Activated effector memory CD4-positive, alpha-beta T cell treated with anti-CD3 and anti-CD28 coated beads, Interleukin-2, amount 50 U/mL, for 16 hours (primary cell): ENCODE results near the gene CAPZA1.
"Not testable (repeated sequence)": the region's sequence is repeated elsewhere in the genome, so short reads cannot be mapped to it uniquely, and the experiment has no call there.

Source experiments
- DNase-seq: peaks from one replicate; pipeline ENCODE4 v3.0.0-alpha.2; 2020

The CAPZA1 gene

DNA sequence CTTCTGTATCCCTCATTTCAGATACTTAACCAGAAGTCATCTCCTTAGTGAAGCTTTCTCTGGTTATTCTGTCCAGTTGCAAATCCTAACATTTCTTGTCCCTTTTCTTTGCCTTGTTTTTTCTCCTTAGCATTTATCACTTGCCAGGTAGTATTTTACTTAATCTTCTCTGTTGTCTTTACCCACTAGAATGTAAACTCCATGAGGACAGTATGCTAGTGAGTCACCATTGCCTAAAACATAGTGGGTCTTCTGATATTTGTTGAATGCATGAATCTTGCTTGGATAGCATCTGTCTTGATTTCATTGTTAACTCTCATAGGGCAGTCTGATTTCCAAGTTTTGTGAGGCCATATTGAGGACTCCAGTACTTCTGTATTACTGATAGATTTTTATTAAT is 9.6 kb downstream of the CAPZA1 start:
- DNase-seq: no peak

DNA sequence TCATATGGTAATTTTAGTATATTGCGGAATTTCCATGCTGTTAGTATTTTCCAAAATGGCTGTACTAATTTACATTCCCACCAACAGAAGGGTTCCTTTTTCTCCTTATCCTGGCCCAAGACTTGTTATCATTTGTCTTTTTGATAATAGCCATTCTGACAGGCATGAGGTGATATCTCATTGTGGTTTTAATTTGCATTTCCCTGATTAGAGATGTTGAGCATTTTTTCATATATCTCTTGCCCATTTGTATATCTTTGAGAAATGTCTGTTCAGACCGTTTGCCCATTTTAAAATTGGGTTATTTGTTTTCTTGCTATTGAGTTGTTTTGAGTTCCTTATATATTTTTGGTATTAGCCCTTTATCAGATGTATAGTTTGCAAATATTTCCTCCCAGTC is 14.0 kb downstream of the CAPZA1 start:
- DNase-seq: no peak

DNA sequence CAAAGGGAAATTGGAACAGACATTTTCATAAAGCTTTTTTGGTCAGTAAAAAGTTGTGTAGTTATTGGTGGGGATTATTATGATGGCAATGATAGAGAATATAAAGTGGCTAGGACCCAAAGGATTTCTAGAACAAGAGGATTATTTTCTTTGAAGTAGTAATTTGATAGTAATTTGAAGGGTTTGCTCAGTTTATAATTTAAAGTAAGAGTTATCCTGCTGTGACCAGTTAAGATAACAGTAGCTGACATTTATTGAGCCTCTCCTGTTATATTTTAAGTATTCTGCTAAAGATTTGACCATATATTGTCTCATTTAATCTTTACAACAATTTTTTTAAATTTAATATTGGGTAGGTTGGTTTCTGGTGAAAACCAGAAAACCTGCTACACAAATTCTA is 14.7 kb downstream of the CAPZA1 start:
- no peak for DNase-seq

DNA sequence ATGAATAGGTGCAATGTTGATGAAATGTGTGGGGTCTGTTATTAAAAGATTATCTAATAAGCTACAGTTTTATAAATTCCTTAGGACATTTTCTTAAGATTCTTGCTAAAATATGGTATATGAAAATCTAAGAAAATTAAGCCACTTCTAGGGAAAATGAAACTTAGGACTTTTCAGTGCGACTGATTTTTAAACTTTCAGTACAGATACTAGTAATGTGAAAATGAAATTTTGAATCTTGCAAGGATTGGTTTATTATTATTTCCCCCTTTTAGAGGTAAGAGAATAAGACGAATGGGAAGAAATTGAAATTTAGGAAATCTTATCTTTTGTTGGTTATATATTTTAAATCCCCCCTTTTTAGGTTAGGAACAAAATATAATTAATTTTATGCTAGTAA is 16.4 kb downstream of the CAPZA1 start:
- DNase-seq: no peak

DNA sequence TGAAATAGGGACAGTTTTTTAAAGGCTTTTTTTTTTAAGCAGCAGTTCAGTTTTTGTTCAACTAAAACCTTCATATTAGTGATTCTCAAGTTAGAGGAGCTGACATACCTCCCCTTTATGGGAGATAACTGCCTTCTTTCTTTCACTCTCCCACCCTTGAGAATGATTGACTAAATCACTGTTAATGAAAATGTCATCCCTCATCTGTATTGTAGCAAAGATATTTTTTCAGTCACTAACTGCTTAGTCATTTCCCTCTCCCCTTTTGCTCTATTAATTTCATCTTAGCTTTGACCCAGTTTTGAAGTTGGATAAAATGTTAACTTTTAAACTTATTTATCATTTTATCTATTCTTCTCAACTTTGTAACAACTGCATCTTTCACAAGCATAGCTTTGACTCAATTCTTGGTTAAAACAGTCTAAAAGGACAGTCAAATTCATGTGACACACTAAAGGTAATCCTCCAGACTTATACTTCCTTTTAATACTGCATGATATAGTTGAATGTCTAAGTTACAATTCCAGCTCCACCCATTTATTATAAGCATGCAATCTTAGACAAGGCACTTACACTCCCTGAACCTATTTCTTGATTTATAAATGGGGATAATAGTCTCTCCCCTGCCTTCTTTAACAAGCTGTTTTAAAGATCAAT is 17.1 kb downstream of the CAPZA1 start:
- DNase-seq: no peak

DNA sequence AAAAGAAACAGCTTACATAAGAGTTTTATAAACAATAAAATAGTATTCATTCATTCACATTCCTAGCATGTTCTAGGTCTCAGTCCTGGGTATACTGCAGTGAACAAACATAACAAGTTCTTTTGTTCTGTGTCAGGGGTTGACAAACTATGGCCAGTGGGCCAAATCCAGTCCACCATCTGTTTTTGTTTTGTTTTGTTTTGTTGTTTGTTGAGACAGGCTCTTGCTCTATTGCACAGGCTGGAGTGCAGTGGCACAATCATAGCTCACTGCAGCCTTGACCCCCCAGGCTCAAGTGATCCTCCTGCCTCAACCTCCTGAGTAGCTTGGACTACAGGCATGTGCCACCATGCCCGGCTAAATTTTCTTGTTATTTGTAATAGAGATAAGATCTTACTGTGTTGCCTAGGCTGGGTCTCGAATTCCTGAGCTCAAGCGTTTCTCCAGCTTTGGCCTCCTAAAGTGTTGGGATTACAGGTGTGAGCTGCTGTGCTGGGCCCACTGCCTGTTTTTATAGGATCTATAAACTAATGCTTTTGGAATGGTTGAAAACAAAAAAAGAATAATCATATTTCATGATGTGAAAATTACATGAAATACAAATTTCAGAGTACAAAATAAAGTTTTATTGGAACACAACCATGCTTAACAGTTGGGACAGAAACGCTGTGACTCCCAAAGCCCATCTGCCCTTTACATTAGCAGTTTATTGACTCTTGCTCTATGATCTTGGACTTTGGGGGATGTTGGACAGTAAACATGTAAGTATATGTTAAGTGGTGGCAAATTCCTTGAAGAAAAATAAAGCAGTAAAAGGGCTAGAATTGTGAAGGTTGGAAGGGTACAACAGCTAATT is 17.9 kb downstream of the CAPZA1 start:
- no peak for DNase-seq

DNA sequence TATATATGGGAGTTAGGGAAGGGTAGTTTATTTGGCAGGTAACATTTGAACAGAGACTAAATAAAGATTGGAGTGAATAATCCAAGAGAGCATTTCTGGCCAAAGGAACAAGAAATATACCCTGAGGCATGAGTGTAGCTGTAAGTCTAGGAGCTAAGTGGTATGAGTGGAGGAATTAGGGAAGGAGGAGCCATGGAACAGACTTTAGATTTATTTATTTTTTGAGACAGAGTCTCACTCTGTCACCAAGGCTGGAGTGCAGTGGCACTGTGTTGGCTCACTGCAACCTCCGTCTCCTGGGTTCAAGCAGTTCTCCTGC is 18.4 kb downstream of the CAPZA1 start:
- no peak for DNase-seq

DNA sequence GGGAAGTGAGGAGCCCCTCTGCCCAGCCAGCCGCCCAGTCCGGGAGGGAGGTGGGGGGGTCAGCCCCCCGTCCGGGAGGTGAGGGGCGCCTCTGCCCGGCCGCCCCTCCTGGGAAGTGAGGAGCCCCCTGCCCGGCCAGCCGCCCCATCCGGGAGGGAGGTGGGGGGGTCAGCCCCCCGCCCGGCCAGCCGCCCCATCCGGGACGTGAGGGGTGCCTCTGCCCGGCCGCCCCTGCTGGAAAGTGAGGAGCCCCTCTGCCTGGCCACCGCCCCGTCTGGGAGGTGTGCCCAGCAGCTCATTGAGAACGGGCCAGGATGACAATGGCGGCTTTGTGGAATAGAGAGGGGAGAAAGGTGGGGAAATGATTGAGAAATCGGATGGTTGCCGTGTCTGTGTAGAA is 20.8 kb downstream of the CAPZA1 start:
- DNase-seq: not testable (repeated sequence)

DNA sequence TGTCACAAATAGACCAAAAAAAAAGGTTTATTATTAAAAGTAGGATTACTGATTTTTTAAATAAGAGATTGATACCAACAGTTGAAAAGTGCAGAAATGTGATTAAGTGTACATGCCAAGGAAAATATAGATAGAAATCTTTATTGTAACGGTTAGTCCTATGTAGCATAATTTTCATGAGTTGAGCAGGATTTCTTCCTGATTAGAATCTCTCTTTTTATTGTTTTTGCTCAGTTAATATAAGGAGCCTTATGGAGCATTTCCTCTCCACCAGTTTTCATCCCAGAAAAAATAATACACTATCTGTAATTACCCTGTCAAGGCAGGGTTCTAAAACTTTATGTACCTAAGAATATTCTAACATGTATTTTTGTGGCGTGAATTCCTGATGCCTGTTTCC is 23.4 kb downstream of the CAPZA1 start:
- no peak for DNase-seq

DNA sequence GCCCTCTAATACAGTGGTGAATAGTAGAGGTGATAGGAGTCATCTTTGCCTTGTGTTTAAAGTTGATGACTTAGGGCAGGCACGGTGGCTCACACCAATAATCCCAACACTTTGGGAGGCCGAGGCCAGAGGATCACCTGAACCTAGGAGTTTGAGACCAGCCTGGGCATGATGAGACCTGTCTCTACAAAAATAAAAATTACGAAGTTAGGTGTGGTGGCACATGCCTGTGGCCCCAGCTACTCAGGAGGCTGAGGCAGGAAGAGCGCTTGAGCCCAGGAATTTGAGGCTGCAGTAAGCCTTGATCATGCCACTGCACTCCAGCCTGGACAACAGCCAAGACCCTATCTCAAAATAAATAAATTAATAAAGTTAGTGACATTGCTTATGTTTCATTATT is 26.6 kb downstream of the CAPZA1 start:
- no peak for DNase-seq

DNA sequence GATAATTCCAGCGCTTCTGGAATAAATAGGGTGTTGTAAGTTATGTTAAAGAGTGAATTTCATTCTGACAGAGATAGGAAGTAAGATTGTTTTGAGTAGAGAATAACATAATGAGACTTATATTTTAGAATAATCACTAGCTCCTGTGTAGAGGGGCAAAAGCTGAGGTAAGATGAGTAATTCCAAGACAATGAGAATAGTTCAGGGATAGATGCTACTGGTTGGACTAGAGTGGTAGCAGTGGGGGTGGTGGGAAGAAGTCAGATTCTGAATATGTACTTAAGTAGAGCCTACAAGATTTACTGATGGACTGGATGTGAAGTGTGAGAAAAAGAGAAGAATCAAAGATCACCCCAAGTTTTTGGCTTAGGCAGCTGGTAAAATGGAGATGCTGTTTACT is 31.6 kb downstream of the CAPZA1 start:
- DNase-seq: no peak

DNA sequence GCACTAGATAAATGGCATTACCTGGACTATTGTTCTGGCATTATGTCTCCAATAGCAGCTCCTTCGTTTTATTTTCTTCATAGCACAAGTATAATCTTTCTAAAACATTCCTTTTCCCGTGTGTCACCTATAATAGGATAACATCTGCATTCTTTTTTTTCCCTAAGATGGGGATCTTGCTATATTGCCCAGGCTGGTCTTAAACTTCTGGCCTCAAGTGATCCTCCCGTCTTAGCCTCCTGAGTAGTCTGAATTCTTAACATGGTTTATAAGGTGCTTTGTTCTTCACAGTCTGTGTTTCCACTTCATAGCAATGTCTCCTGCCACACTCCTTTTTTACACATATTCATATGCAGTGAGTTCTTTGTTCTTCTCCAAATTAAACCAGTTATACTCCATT is 46.2 kb downstream of the CAPZA1 start:
- DNase-seq: no peak

DNA sequence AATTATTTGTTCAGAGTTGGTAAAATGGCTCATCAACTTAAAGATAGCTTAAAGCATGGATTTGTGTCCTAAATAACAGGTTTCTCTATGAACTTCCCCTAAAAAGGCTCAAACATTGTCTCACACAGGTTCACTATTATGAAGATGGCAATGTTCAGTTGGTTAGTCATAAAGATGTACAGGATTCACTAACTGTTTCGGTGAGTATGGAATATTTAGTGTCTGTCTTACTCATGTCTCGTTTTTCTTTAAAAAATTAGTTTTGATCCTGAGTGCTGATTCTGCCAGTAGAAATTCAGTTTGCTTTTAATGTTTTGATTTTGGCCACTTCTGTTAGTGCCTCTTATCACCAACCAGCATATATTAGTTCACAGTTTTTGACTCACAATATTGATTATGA is 47.3 kb downstream of the CAPZA1 start:
- DNase-seq: no peak

DNA sequence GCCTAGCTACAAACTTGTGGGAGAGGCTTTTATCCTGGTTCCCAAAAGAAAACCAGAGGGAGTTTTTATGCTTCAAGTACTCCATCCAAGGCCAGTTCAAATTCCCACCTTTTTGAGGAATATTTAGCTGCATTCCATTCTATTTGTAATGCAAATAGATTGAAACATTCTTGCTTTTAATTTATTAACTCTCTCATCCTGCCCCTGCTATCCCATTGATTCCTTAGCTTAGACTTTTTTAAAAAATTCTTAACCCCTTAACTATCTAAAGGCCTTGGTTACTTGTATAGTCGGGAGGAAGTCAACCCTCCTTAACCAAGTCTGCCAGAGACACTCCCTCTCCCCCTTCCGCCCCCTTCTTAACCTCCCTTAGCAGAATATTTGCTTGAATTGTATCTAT is 52.4 kb downstream of the CAPZA1 start:
- DNase-seq: no peak

DNA sequence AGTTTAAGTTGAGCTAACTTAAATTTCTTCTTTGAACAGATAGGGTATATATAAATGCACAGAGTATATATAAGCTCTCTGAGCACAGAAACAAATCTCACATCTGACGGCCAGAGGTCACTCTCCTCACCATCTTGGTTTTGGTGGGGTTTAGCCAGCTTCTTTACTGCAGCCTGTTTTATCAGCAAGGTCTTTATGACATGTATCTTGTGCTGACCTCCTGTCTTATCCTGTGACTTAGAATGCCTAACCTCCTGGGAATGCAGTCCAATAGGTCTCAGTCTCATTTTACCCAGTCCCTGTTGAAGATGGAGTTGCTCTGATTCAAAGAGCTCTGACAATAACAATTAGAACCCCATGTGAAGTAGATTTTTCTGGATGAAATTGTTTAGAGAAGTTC is 53.2 kb downstream of the CAPZA1 start:
- DNase-seq: no peak

DNA sequence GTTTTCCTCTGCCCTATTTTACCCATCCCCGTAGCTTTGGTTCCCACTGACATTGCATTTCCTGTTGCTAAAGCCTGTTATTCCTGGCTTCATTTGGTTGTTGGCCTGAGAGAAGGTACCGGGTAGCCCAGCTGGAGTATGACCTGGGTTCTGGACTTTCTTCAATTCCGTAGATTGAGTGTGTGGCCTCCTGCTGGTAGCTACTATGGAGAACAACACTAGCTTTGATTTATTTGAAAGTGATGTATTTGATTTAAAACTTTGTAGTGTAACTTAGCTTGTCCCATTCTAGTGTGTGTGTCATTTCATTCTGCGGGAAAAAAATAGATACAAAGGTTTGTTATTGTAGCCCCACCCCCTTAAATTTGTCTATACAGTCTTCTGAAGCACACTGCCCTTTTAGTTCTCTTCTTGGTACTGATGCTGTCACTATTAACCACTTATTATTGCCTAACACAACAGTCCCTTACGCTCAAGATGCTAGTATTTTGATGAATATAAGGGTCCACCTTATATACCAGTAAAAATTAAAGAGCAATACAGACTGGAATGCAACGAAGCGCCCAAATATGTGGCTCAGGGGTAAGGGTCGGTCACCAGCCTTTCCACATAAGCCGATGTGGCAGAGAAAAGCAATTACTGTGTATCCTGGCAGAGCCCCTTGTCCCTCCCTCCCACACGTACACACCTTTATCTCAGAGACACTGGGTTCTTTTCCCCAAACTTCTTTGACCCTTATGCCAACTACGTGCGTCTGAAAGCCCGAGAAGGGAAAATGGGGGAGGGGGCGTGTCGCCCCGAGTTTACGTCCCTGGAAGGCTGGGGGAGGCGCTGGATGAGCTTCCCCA is 54.2 kb downstream of the CAPZA1 start:
- no peak for DNase-seq

DNA sequence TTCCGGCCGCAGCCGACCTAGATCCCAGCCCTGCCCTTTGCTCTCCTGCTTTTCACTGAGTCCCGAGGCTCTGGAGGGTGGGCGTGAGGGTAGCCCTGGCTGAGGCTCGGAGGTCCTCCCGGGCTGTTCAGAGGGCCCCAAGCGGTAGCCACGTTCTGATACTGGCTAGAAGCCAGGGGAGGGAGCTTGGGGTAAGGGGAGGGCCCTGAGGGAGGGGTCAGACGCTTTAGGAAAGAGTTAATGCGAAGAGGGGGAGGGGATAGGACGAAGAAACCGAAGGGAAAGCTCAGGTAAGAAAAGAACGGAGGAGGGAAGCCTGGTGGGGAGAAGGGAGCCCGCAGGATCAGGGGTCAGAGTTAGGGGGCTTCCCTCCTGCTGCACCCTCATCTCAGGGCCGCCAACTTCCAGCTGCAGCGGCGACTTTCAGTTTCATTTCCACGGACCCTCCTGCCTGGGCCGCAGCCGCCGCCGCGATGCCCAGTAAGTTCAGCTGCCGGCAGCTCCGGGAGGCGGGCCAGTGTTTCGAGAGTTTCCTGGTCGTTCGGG is 54.9 kb downstream of the CAPZA1 start, which contains the start of gene MOV10:
Gene MOV10 (plus strand): TSS at position 220 of the 546 bp plus-strand sequence. CDS start 254 bp downstream, at position 474.
- DNase-seq: peak; percentile 81

DNA sequence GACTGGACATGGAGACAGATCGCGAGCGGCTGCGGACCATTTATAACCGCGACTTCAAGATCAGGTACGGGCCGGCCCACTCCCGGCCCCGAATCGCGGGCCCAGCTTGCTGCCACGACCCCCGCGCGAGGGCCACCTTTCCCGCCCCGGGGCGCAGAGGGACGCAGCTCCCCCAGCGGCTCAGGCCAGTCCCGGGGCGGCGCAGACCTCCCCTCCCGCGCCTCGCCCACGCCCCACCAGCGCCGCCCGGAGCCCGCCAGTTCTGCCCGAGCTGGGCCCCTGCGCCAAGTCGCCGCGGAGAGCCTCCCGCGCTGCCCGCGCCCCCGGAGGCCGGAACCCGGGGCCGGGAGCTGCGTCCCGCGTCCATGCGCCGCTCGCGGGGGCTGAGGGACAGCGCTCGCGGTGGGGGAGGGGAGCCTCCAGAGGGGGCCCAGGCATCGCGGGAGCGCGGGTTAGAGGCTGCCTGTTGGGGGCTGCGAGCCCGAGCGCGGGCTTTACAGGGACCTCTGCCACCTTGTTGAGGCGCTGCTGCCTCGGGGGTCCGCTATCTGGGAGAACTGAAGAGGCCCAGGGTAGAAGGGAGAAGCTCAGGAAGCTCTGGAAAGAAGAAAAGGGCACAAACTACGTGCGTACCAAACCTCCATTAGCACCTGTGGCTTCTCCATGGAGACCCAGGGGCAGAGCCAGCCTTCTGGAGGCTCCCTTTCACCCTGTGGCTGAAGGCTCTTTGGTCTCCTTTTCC is 55.5 kb downstream of the CAPZA1 start:
- DNase-seq: peak; percentile 78

DNA sequence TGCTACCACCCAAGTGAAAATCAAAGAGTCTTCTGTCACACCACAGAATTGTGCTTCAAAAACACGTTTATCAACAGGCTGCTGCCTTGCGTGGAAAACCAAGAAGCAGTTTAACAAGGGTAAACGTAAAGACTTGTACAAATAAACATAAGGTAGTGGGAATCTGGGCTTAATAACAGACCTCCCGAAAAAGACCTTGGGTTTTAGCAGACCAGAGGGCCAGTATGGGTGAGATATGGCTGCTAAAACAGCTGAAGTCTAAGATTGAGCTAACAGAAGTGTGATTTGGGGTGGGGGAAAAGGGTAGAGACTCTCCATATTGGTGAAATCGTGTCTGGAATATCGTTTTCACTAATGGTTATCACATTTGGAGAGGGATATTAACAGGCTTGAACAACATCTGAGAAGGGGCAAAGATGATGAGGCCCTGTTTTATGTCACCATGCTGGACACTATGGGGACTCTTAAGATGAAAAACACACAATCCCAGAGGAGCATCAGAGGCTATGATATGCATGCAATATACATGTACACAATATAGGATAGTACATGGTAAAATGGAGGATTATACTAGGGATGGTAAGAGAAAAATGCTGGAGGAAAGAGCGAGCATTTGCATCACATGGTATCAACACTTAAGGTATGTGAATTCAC is 56.2 kb downstream of the CAPZA1 start:
- DNase-seq: no peak

DNA sequence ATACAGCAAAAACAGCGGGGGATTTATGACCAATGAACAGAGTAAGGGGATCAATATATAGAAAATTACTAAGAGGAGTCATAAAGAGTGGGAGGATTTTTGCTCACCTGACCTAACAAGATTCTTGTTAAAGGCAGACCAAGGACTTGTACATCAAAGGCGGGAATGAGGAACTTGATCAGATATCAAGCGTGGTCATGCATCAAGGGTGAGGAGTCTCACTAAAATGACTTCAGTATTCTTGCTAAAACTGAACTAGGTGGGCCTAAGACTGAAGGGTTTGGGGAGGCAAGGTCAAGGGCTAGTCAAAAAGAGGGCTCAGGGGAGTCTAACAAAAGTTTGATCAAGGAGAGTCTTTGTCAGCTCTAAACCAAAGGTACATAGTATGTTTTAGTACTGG is 56.9 kb downstream of the CAPZA1 start:
- DNase-seq: no peak

DNA sequence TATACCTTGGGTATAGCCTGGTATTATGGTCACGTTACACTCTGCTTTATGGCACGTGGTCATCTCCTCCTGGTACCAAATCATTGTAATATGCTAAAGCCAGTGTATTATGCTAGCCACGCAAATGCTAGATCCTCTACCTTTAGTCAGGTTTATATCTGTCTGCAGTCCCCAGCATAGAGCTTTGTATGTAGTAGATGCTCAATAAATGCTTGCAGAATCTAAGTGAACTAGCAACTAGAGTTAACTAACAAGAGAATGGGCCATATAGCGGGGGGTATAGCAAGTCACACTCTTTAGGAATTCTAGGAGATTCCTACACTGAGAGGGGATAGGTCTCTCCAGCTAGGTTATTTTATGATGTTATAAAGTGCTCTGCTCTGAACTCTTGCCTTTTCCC is 57.9 kb downstream of the CAPZA1 start:
- DNase-seq: no peak

DNA sequence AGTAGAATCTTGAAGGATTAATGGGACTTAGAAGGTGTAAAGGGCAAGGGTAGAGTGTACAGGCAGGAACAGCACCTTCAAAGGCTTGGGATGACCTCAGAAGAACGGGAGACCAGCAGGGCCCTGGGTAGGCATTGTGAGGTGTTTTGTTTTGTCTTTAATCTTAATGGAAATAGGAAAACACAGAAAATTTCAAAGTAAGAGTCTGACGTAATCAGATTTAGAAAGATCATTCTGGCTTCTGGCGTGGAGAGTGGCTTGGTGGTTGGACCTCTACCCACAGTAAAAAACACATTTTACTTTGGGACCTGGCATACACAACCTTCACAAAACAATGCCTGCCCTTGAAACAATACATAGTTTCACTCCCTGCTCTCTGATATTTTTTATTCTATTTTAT is 59.0 kb downstream of the CAPZA1 start:
- DNase-seq: no peak
